K562 (cell line): ENCODE measurements around the gene CTTNBP2NL. TPM values are rescaled to one million over a fixed set of nuclear protein-coding genes. Genes with fewer than 3 reads are reported as not detected.

Experiments used
- ATAC-seq: fragments of 200-7000 bp; cut with Tn5 transposase; 3 replicates; pipeline ENCODE4 v1.9.1; 2020; ENCODE audit warnings: moderate library complexity
- Bru-seq: library from RNA; stranded (reverse); fragments of 400-500 nt; gene quantifications from one replicate; lab custom pipeline; 2021; lab: Mats Ljungman, UMichigan
- BruChase-seq, 2 experiments: library from RNA; stranded (reverse); fragments of 400-500 nt; gene quantifications; one replicate each; lab custom pipeline; 2021; lab: Mats Ljungman, UMichigan
- BruUV-seq: library from RNA; stranded (reverse); fragments of 400-500 nt; replicated peaks from 2 replicates; lab custom pipeline; 2021; lab: Mats Ljungman, UMichigan
- CTCF ChIA-PET: fragments of 300-600 bp; formaldehyde crosslinking; extraction: SDS; loops from one replicate; lab custom pipeline; 2021; ENCODE audit warnings: low intra/inter-chr PET ratio; lab: Yijun Ruan, JAX
- POLR2A ChIA-PET: fragments of 300-600, 350-650 bp; sonication (Branson Sonifier 250); formaldehyde crosslinking; extraction: SDS; loops from one replicate; lab custom pipeline; 2021; ENCODE audit warnings: antibody characterized with exemption, inconsistent platforms; lab: Yijun Ruan, JAX
- DNase-seq, 4 experiments: peaks; one replicate each; pipeline versions ENCODE4 v3.0.0 to v3.0.0-alpha.2; 2011 to 2018; ENCODE audit warnings: low spot score in 3 of 4, mixed read lengths in 3 of 4; ENCODE audit errors: extremely low read depth in 1 of 4
- FAIRE-seq: peaks from 2 replicates; lab custom pipeline; 2011; peaks lifted over from hg19 to GRCh38; lab: Jason Lieb, UNC
- H2AFZ ChIP-seq: 2 replicates; pipeline ENCODE4 v1.6.0; 2011; ENCODE audit warnings: low read depth, low read length, control low read depth, inconsistent platforms
- H3K27ac ChIP-seq: fragments of 200-600 bp; 3 replicates; pipeline ENCODE4 v1.8.0; 2011; ENCODE audit warnings: low read depth, mild to moderate bottlenecking, control low read depth, inconsistent platforms, low read length, moderate library complexity, mixed read lengths; ENCODE audit errors: extremely low read depth
- H3K27me3 ChIP-seq, 2 experiments: fragments of 300-600 bp in 1 of 2; 2 replicates in 1 of 2; 3 replicates in 1 of 2; pipeline versions ENCODE4 v1.6.0 to v1.8.0; 2011; ENCODE audit warnings: inconsistent platforms in 2 of 2, low read length in 2 of 2, mild to moderate bottlenecking in 1 of 2, mixed read lengths in 1 of 2, moderate library complexity in 1 of 2; ENCODE audit not compliant: control insufficient read depth in 2 of 2, insufficient read depth in 2 of 2
- H3K36me3 ChIP-seq: fragments of 300-600 bp; 3 replicates; pipeline ENCODE4 v1.8.0; 2011; ENCODE audit warnings: mild to moderate bottlenecking, low read length, inconsistent platforms; ENCODE audit not compliant: control insufficient read depth, insufficient read depth
- H3K4me1 ChIP-seq, 2 experiments: fragments of 200-600 bp in 1 of 2; replicated peaks in 1 of 2; 2 replicates in 1 of 2; 3 replicates in 1 of 2; pipeline versions ENCODE4 v1.5.1 to v1.8.0; 2011; ENCODE audit warnings: inconsistent platforms in 2 of 2, low read length in 2 of 2, mild to moderate bottlenecking in 1 of 2, mixed read lengths in 1 of 2, moderate library complexity in 1 of 2; ENCODE audit not compliant: control insufficient read depth in 2 of 2, insufficient read depth in 2 of 2
- H3K4me2 ChIP-seq: 2 replicates; pipeline ENCODE4 v1.6.1; 2011; ENCODE audit warnings: low read length, control low read depth, inconsistent platforms, mixed read lengths; ENCODE audit not compliant: insufficient read depth
- H3K4me3 ChIP-seq: fragments of 200-600 bp; sonication (generic), shearing (Covaris generic); 2 replicates; pipeline ENCODE4 v1.5.1; 2016; ENCODE audit warnings: control low read depth, inconsistent platforms
- H3K79me2 ChIP-seq: fragments of 200-600 bp; 3 replicates; pipeline ENCODE4 v1.8.0; 2011; ENCODE audit warnings: low read length, inconsistent platforms; ENCODE audit not compliant: control insufficient read depth, insufficient read depth
- H3K9ac ChIP-seq, 2 experiments: 2 replicates each; pipeline versions ENCODE4 v1.6.0 to v1.6.1; 2011; ENCODE audit warnings: low read depth in 2 of 2, low read length in 2 of 2, control low read depth in 1 of 2, inconsistent platforms in 1 of 2, mild to moderate bottlenecking in 1 of 2, mixed read lengths in 1 of 2; ENCODE audit not compliant: insufficient read depth in 1 of 2
- H3K9me1 ChIP-seq: one replicate; pipeline ENCODE4 v1.6.0; 2011; ENCODE audit warnings: inconsistent platforms, mild to moderate bottlenecking, low read length, moderate library complexity; ENCODE audit not compliant: control insufficient read depth, insufficient read depth
- H3K9me3 ChIP-seq: replicated peaks from 2 replicates; pipeline ENCODE4 v1.5.1; 2011; ENCODE audit warnings: low read depth, low read length, inconsistent platforms; ENCODE audit not compliant: control insufficient read depth, insufficient read depth
- H4K20me1 ChIP-seq: replicated peaks from 2 replicates; pipeline ENCODE4 v1.6.1; 2011; ENCODE audit warnings: low read length, inconsistent platforms, mixed read lengths; ENCODE audit not compliant: control insufficient read depth, insufficient read depth
- HMGN3 ChIP-seq: IDR thresholded peaks from 2 replicates; pipeline ENCODE4 v1.6.1; 2011; ENCODE audit warnings: borderline replicate concordance, low read depth, mild to moderate bottlenecking, mixed read lengths, low read length; ENCODE audit not compliant: insufficient read length; ENCODE audit errors: extremely low read depth
- MBD2 ChIP-seq: sonication (generic); IDR thresholded peaks from 2 replicates; pipeline ENCODE4 v1.6.1; 2016; ENCODE audit warnings: low read depth, borderline replicate concordance
- PCBP1 ChIP-seq: fragments of 200-400 bp; formaldehyde crosslinking; IDR thresholded peaks from 2 replicates; pipeline ENCODE4 v1.6.1; 2018; ENCODE audit warnings: mild to moderate bottlenecking, low read depth, low read length; ENCODE audit not compliant: poor library complexity, severe bottlenecking
- RBM25 ChIP-seq: fragments of 200-400 bp; formaldehyde crosslinking; IDR thresholded peaks from 2 replicates; pipeline ENCODE4 v1.6.1; 2018; ENCODE audit warnings: low read length, low read depth, moderate library complexity; ENCODE audit not compliant: severe bottlenecking
- WGBS: fragments of 100-300 bp; shearing (Covaris generic); methylation state at CpG from one replicate; pipeline ENCODE4 v1.1.6; 2016; ENCODE audit warnings: low coverage, mixed read lengths; ENCODE audit not compliant: insufficient coverage; ENCODE audit errors: missing lambda C conversion rate; 5-methylcytosine and 5-hydroxymethylcytosine counted together
- in situ Hi-C: fragments of 300-500 bp; cut with MboI; formaldehyde crosslinking; loops from 4 replicates; pipeline ENCODE4 v1.15.0; 2018; ENCODE audit warnings: inconsistent platforms, mixed read lengths
- intact Hi-C: fragments of 100-400 bp; cut with micrococcal nuclease; formaldehyde crosslinking; loops from 2 replicates; pipeline ENCODE4 v1.14.2; 2022
- long read RNA-seq, 3 experiments: library from polyadenylated mRNA in 2 of 3; library from RNA in 1 of 3; unstranded in 2 of 3; stranded (forward) in 1 of 3; transcript quantifications; one replicate each; pipeline ENCODE4 v2.0.0, GENCODE V29; 2019 to 2022
- polyA minus RNA-seq, 3 experiments: library from RNA; depleted of rRNA, polyadenylated mRNA; stranded (reverse); fragments of >200 nt; gene quantifications; 2 replicates each; pipeline ENCODE4 v1.2.3, GENCODE V29; 2011
- polyA plus RNA-seq, 8 experiments: library from polyadenylated mRNA; depleted of rRNA in 4 of 8; stranded (reverse) in 5 of 8; unstranded in 3 of 8; fragments of >200 nt; fragmentation: Nextera tagmentation in 2 of 8; fragmentation: Illumina TruSeq in 1 of 8; extraction: Ambion mirVana in 2 of 8; extraction: Trizol in 1 of 8; gene quantifications; 2 replicates each; pipeline versions ENCODE4 v1.2.1 to v1.2.3, GENCODE V29; 2011 to 2014; ENCODE audit warnings: inconsistent platforms in 1 of 8, missing spikeins in 1 of 8
- total RNA-seq, 7 experiments: library from RNA; depleted of rRNA in 6 of 7; stranded (reverse); fragments of >200 nt in 6 of 7; fragmentation: Illumina TruSeq in 2 of 7; extraction: Trizol in 2 of 7; gene quantifications; 2 replicates each; pipeline versions ENCODE4 v1.2.1 to v1.2.3, GENCODE V29; 2011 to 2021; ENCODE audit warnings: low replicate concordance in 1 of 7
- TF ChIP-seq, protein P1 (sequence below), 2 experiments: fragments of 450-650 bp in 1 of 2; sonication (generic) in 1 of 2; formaldehyde crosslinking in 1 of 2; IDR thresholded peaks; 2 replicates each; pipeline versions ENCODE4 v1.7.1 to v1.9.0; 2016 to 2022; ENCODE audit warnings: inconsistent platforms in 1 of 2, mild to moderate bottlenecking in 1 of 2, missing genetic modification reagents in 1 of 2

CTTNBP2NL gene
- 0.35 and 1.9 TPM in 2 replicates for total RNA-seq (2011; cell fraction: chromatin; rRNA removed; ENCODE audit: low replicate concordance)
- 0.26 and 0.50 TPM in 2 replicates for total RNA-seq (2011; cell fraction: nucleolus; rRNA removed)
- 0.59 and 2.0 TPM in 2 replicates for total RNA-seq (2011; cell fraction: nucleoplasm; rRNA removed)
- total RNA-seq (2014; rRNA removed) (0.27 and 0.65 TPM in 2 replicates), total RNA-seq (2014; rRNA removed; fragmentation: Illumina TruSeq; extraction: Trizol) (0.62 and 0.67 TPM in 2 replicates), total RNA-seq (2015; rRNA removed; fragmentation: Illumina TruSeq; extraction: Trizol) (0.68 and 0.91 TPM in 2 replicates), total RNA-seq (2021) (1.4 and 1.6 TPM in 2 replicates), polyA plus RNA-seq (2011; rRNA removed) (0.60 and 1.6 TPM in 2 replicates), polyA plus RNA-seq (2014; fragmentation: Illumina TruSeq; extraction: Trizol) (0.64 and 0.76 TPM in 2 replicates), polyA plus RNA-seq (2014; fragmentation: Nextera tagmentation; extraction: Ambion mirVana) (under 1 TPM; 0.28 to 0.89 TPM), polyA plus RNA-seq (2014; rRNA removed) (0.39 and 0.57 TPM in 2 replicates), polyA minus RNA-seq (2011; rRNA and poly(A)+ RNA removed) (1.1 and 5.9 TPM in 2 replicates), Bru-seq, nascent RNA (percentile 38 among the genes with signal in this experiment), BruChase-seq, experiment 1, labeled RNA remaining after a 2-hour chase (percentile 32 among the genes with signal in this experiment), BruChase-seq, experiment 2, labeled RNA remaining after a 6-hour chase (percentile 31 among the genes with signal in this experiment)
- polyA plus RNA-seq (2011; cell fraction: cytosol; rRNA removed) = 0.33 and 1.4 TPM in 2 replicates
- polyA plus RNA-seq (2011; cell fraction: nucleus; rRNA removed) = 0.30 and 1.1 TPM in 2 replicates
- 0.68 and 1.1 TPM in 2 replicates for polyA plus RNA-seq (2012)
- 0.38 and 1.5 TPM in 2 replicates for polyA minus RNA-seq (2011; cell fraction: cytosol; rRNA and poly(A)+ RNA removed)
- polyA minus RNA-seq (2011; cell fraction: nucleus; rRNA and poly(A)+ RNA removed) = 0.67 and 2.6 TPM in 2 replicates
- long read RNA-seq, experiment 1, partial matches to known transcripts = 0 of 1 reads
- long read RNA-seq, experiment 1, other reads (novel, unspliced or antisense) = 1 of 1 reads
- long read RNA-seq, experiment 2 = 0 reads
- long read RNA-seq, experiment 3, partial matches to known transcripts = 0 of 1 reads
- long read RNA-seq, experiment 3, other reads (novel, unspliced or antisense) = 1 of 1 reads

DNA sequence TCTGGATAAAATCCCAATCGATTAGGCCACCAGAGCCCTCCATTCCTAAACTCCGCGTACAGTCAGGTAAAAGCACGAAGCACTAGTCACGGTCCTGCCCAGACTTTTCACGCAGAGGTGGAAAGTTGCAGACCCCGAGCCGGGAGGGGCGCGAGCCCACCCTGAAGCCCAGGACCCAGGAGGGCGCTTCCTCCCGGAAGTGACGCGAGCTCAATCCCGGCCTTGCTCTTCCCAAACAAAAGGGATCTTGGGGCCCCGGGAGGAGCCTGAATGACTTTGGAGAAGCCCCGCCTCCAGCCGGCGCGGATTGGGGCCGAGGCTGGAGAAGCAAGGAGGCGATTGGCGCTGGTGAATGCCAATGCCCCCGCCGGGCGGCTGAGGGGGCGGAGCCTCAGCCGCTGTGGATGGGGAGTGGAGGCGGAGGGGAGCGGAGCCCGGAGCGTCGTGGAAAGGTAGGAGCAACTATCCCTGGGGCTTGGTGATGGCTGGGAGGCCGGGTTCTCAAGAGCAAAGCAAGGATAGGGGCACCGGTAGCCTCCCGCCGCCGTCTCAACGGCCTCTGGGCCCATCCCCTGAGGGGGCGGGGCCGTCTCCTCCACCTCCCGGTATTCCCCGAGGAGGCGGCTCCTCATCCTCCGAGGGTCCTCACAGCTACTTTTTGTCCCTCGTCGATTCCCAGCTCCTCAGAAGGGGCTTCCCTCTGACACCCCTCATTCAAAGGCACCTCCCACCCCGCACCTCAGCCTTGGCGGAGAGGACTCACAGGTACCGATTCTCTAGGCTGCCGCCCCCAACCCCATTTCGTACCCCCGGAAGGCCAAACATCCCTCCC lies at the start of gene CTTNBP2NL:
Gene CTTNBP2NL (plus strand): TSS at position 394 of the 832 bp plus-strand sequence. CDS start 19,952 bp downstream, outside the sequence.
- H3K27ac ChIP-seq = no peak within 1 kb of the TSS
- H3K79me2 ChIP-seq = no peaks in the 10 kb centered on the region
- H3K4me2 ChIP-seq = peak within 1 kb of the TSS; percentile 86
- WGBS = 13% methylated on average over 46 of the region's 53 CpGs
- in situ Hi-C loops = no loop called here
- peak; percentile 70 for FAIRE-seq
- peak; percentile 92 to 98 (median 98) for DNase-seq
- H2AFZ ChIP-seq = peak within 1 kb of the TSS; percentile 93
- ATAC-seq = peak; percentile 99
- H3K4me1 ChIP-seq = peaks cover 11 to 26% of the 10 kb centered on the region in 2 experiments; a peak in 4 of 5 replicates
- BruUV-seq = no TSS peak
- intact Hi-C loops = no loop called here
- no peaks in the 10 kb centered on the region for H4K20me1 ChIP-seq
- ChIA-PET CTCF (interaction anchor here (0.7 kb wide), 1 partner anchor 54 kb away, joined by 3 read pairs; no protein-coding TSS in a partner anchor), POLR2A (interaction anchor here (0.6 to 1.3 kb wide), 2 partner anchors 15 to 24 kb away, joined by 3 to 6 read pairs; no protein-coding TSS in a partner anchor)
- peak within 1 kb of the TSS in 1 of 2 experiments; percentile 83; a peak in 2 of 4 replicates for H3K9ac ChIP-seq
- no peaks in the 10 kb centered on the region for H3K9me3 ChIP-seq
- H3K36me3 ChIP-seq = no peaks in the 10 kb centered on the region
- peak within 1 kb of the TSS; percentile 51 for H3K4me3 ChIP-seq
- peaks cover 3 to 8% of the 10 kb centered on the region in 2 experiments; a peak in 3 of 5 replicates for H3K27me3 ChIP-seq
- no peaks in the 10 kb centered on the region for H3K9me1 ChIP-seq
- TF ChIP-seq HMGN3 (peak; percentile 63), PCBP1 (no peak), RBM25 (peak; percentile 93), MBD2 (peak; percentile 77)
- TF ChIP-seq, protein P1, sequence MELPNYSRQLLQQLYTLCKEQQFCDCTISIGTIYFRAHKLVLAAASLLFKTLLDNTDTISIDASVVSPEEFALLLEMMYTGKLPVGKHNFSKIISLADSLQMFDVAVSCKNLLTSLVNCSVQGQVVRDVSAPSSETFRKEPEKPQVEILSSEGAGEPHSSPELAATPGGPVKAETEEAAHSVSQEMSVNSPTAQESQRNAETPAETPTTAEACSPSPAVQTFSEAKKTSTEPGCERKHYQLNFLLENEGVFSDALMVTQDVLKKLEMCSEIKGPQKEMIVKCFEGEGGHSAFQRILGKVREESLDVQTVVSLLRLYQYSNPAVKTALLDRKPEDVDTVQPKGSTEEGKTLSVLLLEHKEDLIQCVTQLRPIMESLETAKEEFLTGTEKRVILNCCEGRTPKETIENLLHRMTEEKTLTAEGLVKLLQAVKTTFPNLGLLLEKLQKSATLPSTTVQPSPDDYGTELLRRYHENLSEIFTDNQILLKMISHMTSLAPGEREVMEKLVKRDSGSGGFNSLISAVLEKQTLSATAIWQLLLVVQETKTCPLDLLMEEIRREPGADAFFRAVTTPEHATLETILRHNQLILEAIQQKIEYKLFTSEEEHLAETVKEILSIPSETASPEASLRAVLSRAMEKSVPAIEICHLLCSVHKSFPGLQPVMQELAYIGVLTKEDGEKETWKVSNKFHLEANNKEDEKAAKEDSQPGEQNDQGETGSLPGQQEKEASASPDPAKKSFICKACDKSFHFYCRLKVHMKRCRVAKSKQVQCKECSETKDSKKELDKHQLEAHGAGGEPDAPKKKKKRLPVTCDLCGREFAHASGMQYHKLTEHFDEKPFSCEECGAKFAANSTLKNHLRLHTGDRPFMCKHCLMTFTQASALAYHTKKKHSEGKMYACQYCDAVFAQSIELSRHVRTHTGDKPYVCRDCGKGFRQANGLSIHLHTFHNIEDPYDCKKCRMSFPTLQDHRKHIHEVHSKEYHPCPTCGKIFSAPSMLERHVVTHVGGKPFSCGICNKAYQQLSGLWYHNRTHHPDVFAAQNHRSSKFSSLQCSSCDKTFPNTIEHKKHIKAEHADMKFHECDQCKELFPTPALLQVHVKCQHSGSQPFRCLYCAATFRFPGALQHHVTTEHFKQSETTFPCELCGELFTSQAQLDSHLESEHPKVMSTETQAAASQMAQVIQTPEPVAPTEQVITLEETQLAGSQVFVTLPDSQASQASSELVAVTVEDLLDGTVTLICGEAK (IDR thresholded peaks at IDR 0.05) = peak; percentile 70
- TF ChIP-seq, protein P1 (CRISPR knock-in tag; IDR thresholded peaks at IDR 0.05) = no peak
